GM18858 (cell line): Measurements from ENCODE around the gene HCFC1R1.

Experiments
- ATAC-seq: cut with Tn5 transposase; IDR thresholded peaks from one replicate; pipeline ENCODE4 v1.9.1; 2021; ENCODE audit not compliant: unreplicated experiment

The HCFC1R1 gene

DNA sequence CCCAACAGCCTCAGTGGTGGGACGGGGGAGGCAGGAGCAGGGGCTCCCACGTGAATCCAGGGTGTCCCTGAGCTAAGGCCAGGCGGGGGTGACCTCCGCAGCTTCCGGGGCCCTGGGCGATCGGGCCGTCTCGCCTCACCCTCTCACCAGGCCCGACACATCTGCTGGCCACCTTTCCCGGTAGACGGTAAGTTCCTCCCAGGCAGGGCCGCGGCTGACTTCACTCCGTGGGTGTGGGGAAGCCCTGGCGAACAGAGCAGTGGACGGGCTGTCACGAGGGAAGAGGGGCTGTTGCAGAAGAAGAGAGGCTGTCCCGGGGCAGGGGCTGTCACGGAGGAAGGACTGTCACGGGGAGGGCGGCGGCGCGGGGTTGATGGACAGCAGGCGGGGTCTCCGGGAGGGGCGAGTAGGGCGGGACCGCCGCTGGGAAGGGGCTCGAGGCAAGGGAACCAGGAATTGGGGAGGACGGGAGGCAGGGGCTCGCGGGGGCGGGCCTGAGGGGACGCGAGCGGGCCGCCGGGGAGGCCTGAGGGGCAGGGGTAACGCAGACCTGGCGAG lies 44.0 kb downstream of the HCFC1R1 start:
- ATAC-seq, result no peak

DNA sequence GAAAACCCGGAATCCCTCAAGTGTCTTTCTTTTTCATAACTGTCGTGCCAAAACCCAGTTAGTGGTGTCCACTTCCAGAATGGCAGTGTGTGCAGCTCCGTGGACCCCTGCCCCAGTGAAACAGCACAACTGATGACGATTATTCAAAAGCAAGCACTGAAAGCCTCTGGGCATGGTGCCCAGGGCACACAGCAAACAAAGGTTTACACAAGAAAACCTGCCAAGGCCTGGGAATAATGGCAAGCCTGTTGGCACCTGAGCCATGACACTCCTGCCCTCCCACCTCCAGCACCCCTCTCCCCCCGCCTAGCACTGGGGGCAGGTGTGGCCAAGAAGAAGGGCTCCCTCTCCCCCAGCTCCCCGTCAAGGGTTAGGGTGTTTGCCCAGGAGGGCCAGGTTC lies 46.3 kb downstream of the HCFC1R1 start:
- ATAC-seq, result no peak

- no peak for ATAC-seq
These were observed 47.1 kb downstream of the HCFC1R1 start for GRCh38 chr16:2976673-2977072.

- no peak for ATAC-seq
These were observed 47.5 kb downstream of the HCFC1R1 start for GRCh38 chr16:2976201-2976600.

DNA sequence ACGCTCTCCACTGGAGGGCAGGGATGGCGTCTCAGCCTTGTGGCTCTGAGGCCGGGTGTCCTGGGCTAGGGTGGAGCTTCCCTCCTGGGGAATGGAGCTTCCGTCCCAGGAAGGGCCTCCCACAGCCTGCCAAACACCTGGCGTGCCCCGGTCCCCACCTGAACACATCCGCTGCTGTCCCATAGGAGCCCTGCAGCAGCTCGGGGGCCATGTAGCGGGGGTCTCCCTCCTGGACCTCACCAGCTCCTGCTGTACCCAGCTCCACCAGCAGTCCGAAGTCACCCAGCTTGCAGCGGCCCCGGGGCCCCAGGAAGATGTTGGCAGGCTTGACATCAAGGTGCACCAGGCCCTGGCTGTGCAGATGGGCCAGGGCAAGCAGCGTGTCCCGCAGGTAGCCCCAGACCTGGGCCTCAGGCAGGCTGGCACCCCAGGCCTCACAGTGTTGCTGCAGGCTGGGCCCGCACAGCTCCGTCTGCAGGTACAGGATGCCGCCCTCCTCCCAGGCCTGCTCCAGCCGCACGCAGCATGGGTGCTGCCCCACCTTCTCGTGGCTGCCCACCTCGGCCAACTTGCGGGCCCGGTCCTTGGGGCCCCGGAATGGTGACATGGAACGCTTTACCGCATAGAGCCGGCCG lies 48.5 kb downstream of the HCFC1R1 start:
- ATAC-seq, result no peak

DNA sequence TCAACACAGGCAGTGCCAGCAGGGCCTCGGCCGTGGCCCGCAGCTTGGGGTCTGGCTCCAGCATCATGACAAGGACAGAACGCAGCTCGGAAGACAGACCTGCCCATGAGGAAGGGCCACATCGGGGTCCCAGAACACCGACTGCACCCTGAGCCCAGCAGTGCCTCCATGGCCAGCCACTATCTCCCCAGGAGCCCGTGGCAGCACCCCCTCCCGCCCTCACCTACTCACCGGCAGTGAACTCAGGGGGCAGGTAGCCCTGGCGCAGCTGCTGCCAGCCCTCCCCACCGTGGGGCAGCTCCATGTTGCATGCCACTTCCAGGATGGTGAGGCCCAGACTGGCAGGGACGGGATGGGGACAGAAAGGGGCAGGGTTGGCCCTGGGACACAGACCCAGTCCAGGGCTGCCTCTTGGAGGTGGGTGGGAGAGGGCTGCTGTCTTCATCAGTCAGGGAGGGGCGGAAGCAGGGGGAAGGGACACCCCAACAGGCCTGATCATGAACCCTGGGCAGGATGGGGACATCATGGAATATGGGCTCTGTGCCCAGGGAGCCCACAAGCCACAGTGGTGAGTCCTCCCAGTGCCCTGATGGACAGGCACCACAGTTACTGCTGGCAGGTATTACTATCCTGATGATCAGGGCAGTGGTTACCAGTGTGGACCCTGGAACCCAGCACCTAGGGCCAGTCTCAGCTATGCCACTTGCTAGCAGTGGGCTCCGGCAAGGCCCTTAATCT lies 49.3 kb downstream of the HCFC1R1 start:
- ATAC-seq, result no peak

DNA sequence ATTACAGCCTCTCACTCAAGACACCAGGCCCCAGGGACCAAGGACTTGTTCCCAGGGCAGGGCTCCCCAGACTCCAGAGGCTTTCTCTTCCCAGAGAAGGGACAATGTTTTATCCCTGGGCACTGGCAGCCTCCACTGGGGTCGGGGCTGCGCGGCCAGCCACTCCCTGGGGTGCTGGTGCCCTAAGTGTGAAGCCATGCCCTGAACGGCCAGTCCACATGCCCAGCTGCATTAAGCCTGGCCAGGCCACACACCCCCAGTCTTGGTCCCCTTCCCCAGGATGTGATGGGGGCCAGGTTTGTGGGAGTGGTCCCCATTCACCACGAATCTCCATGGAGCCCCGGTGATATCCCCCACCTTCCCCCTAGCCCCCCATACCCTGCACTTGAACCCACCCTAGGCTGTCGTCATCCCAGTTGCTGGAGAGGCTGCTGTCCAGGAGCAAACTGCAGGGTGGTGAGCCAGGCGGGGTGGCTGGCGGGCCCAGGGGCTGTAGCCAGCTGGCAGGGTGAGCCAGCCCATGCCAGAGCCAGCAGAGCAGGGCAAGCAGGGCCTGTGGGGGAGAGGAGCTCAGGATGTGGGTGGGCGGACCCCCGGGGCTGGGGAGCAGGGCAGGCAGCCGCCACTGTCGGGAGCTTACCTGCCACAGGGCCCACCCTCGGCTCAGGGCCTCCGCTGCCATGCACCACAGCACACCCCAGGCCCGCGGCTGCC lies 50.0 kb downstream of the HCFC1R1 start:
- no peak for ATAC-seq

DNA sequence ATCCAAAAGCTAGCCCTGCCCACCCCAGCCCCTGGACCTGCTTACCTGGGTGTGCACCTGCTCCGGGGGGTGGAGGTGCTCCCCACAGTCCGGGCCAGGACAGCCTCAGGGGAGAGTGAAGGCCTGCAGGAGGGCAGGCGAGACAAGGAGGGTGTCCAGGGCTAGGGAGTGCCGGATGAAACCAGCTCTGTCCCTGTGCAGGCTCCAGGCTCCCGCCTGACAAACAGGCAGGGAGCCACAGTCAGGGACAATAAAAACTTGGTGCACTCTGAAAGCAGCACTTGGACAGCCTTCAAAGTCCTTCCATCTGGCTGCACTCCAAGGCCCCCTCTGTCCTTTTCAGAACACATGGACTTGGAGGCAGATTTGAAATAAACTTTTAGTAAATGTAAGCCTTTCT lies 50.6 kb downstream of the HCFC1R1 start:
- no peak for ATAC-seq
